ENCODE data around the gene SDCBP2. TPM values are rescaled to one million over a fixed set of nuclear protein-coding genes. Genes with fewer than 3 reads are reported as not detected.

SDCBP2 gene
- polyA plus RNA-seq, 1 donor (not counting 4 experiments of a cell fraction or from before 2014, with no cell fraction given) = 36.0 TPM

- Histone ChIP-seq H3K9me1 (ENCODE audit: control insufficient read depth, extremely low read depth, insufficient read depth, low read length) (no peaks in the 10 kb centered on the region), H3K9ac (ENCODE audit: control insufficient read depth, extremely low read depth, insufficient read depth, low read length) (no peak overlapping the region), H4K20me1 (ENCODE audit: control insufficient read depth, extremely low read depth, insufficient read depth, low read length) (no peaks in the 10 kb centered on the region), H3K36me3 (ENCODE audit: control insufficient read depth in 2 of 2, extremely low read depth in 1 of 2, insufficient read depth in 2 of 2, low read length in 2 of 2) (no peaks in the 10 kb centered on the region), H2AFZ (ENCODE audit: control insufficient read depth, low read length) (no peak overlapping the region), H3K27ac (ENCODE audit: control insufficient read depth, insufficient read depth, low read length) (no peak overlapping the region), H3K4me2 (ENCODE audit: control insufficient read depth, extremely low read depth, insufficient read depth, low read depth, low read length) (no peak overlapping the region), H3K4me3 (ENCODE audit: control insufficient read depth in 2 of 3, extremely low read depth in 1 of 3, insufficient read depth in 2 of 3, low read depth in 1 of 3, low read length in 3 of 3) (no peak overlapping the region), H3K4me1 (ENCODE audit: control insufficient read depth, extremely low read depth, insufficient read depth, low read length) (no peaks in the 10 kb centered on the region), H3K27me3 (ENCODE audit: control insufficient read depth, extremely low read depth, insufficient read depth, low read length) (no peaks in the 10 kb centered on the region), H3K9me3 (ENCODE audit: control insufficient read depth, low read depth, low read length) (no peaks in the 10 kb centered on the region), H3K79me2 (ENCODE audit: control insufficient read depth, insufficient read depth, low read length) (no peaks in the 10 kb centered on the region)
- dilution Hi-C loops (cut with MboI; ENCODE audit: extremely low pct_ligation_motif_present, low sequenced_read_pairs) = no loop called here
- FAIRE-seq (no peak), DNase-seq (ENCODE audit: low read depth, low spot score) (no peak)
- TF ChIP-seq EZH2 (IDR thresholded peaks at IDR 0.05; ENCODE audit: low read length) (no peak), CTCF (optimal IDR thresholded peaks at IDR 0.05 in 1 of 3, IDR thresholded peaks at IDR 0.05 in 1 of 3, conservative IDR thresholded peaks at IDR 0.05 in 1 of 3; ENCODE audit: extremely low read depth in 1 of 3, insufficient read depth in 2 of 3, low read length in 3 of 3) (no peak)
Observed at GRCh38 chr20:1273366-1273765, 55.6 kb downstream of the SDCBP2 start.

GRCh38 chr20:1272368-1273100, 56.4 kb downstream of the SDCBP2 start:
- DNase-seq (ENCODE audit: low read depth, low spot score) = no peak
- H3K27ac ChIP-seq (ENCODE audit: control insufficient read depth, insufficient read depth, low read length) = no peak overlapping the region
- TF ChIP-seq CTCF (optimal IDR thresholded peaks at IDR 0.05 in 1 of 3, IDR thresholded peaks at IDR 0.05 in 1 of 3, conservative IDR thresholded peaks at IDR 0.05 in 1 of 3; ENCODE audit: extremely low read depth in 1 of 3, insufficient read depth in 2 of 3, low read length in 3 of 3) (no peak), EZH2 (IDR thresholded peaks at IDR 0.05; ENCODE audit: low read length) (no peak)
- no peak for FAIRE-seq
- no peaks in the 10 kb centered on the region for H4K20me1 ChIP-seq (ENCODE audit: control insufficient read depth, extremely low read depth, insufficient read depth, low read length)
- H3K4me2 ChIP-seq (ENCODE audit: control insufficient read depth, extremely low read depth, insufficient read depth, low read depth, low read length) = no peak overlapping the region
- H2AFZ ChIP-seq (ENCODE audit: control insufficient read depth, low read length) = no peak overlapping the region
- dilution Hi-C loops (cut with MboI; ENCODE audit: extremely low pct_ligation_motif_present, low sequenced_read_pairs) = no loop called here
- H3K9ac ChIP-seq (ENCODE audit: control insufficient read depth, extremely low read depth, insufficient read depth, low read length) = no peak overlapping the region
- H3K79me2 ChIP-seq (ENCODE audit: control insufficient read depth, insufficient read depth, low read length) = no peaks in the 10 kb centered on the region
- H3K4me1 ChIP-seq (ENCODE audit: control insufficient read depth, extremely low read depth, insufficient read depth, low read length) = no peaks in the 10 kb centered on the region
- H3K9me1 ChIP-seq (ENCODE audit: control insufficient read depth, extremely low read depth, insufficient read depth, low read length) = no peaks in the 10 kb centered on the region
- no peak overlapping the region for H3K4me3 ChIP-seq (ENCODE audit: control insufficient read depth in 2 of 3, extremely low read depth in 1 of 3, insufficient read depth in 2 of 3, low read depth in 1 of 3, low read length in 3 of 3)
- no peaks in the 10 kb centered on the region for H3K9me3 ChIP-seq (ENCODE audit: control insufficient read depth, low read depth, low read length)
- H3K36me3 ChIP-seq (ENCODE audit: control insufficient read depth in 2 of 2, extremely low read depth in 1 of 2, insufficient read depth in 2 of 2, low read length in 2 of 2) = no peaks in the 10 kb centered on the region
- H3K27me3 ChIP-seq (ENCODE audit: control insufficient read depth, extremely low read depth, insufficient read depth, low read length) = no peaks in the 10 kb centered on the region

Measured in keratinocyte (primary cell).